Duodenal mucosa (tissue), 2 donors: Measurements from ENCODE around the gene SLC8A2.
"Not testable (repeated sequence)": the region's sequence is repeated elsewhere in the genome, so short reads cannot be mapped to it uniquely, and the experiment has no call there.

Experiments
- H3K27ac ChIP-seq: one replicate; pipeline ENCODE4 v1.7.0; 2013; ENCODE audit warnings: low read depth, low read length
- H3K27me3 ChIP-seq, 2 donors: one replicate each; pipeline ENCODE4 v1.7.0; 2013; ENCODE audit warnings: low read length in 2 of 2, control low read depth in 1 of 2; ENCODE audit not compliant: insufficient read depth in 2 of 2, control insufficient read depth in 1 of 2
- H3K36me3 ChIP-seq, 2 donors: one replicate each; pipeline ENCODE4 v1.7.0; 2013; ENCODE audit warnings: low read length in 2 of 2, control low read depth in 1 of 2; ENCODE audit not compliant: insufficient read depth in 2 of 2, control insufficient read depth in 1 of 2
- H3K4me1 ChIP-seq, 2 donors: one replicate each; pipeline ENCODE4 v1.7.0; 2013; ENCODE audit warnings: low read length in 2 of 2, control low read depth in 1 of 2; ENCODE audit not compliant: insufficient read depth in 2 of 2, control insufficient read depth in 1 of 2
- H3K4me3 ChIP-seq, 2 donors: one replicate each; pipeline ENCODE4 v1.7.0; 2013; ENCODE audit warnings: low read length in 2 of 2, low read depth in 1 of 2
- H3K9ac ChIP-seq, 2 donors: one replicate each; pipeline ENCODE4 v1.7.0; 2013; ENCODE audit warnings: low read length in 2 of 2, low read depth in 1 of 2
- H3K9me3 ChIP-seq, 2 donors: one replicate each; pipeline ENCODE4 v1.7.0; 2013; ENCODE audit warnings: low read length in 2 of 2, control low read depth in 1 of 2; ENCODE audit not compliant: control insufficient read depth in 1 of 2

SLC8A2 gene

DNA sequence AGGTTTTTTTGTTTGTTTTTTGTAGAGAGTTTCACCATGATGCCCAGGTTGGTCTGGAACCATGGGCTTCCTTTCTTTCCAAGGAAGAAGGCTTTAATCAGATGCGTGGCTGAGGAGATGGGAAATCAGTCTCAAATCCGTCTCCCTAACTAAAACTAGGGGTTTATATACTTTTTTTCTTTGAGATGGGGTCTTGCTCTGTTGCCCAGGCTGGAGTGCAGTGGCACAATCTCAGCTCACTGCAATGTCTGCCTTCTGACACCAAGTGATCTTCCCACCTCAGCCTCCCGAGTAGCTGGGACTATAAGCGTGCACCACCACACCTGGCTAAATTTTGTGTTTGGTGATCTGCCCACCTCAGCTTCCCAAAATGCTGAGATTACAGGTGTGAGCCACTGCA is 87.2 kb downstream of the SLC8A2 start:
- H3K27ac ChIP-seq, H3K4me1 ChIP-seq: not testable (repeated sequence)

DNA sequence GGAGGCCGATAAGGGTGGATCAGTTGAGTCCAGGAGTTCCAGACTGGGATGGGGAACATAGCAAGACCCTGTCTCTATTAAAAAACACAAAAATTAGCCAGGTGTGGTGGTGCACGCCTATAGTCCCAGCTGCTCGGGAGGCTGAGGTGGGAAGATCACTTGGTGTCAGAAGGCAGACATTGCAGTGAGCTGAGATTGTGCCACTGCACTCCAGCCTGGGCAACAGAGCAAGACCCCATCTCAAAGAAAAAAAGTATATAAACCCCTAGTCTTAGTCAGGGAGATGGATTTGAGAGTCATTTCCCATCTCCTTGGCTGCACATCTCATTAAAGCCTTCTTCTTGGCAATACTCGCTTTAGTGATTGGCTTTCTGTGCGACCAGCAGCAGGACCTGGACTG is 87.8 kb downstream of the SLC8A2 start:
- H3K36me3 ChIP-seq, result peaks cover 26 to 32% of the 10 kb centered on the region in 2 donors
- not testable (repeated sequence) for H3K4me3 ChIP-seq, H3K27me3 ChIP-seq, H3K27ac ChIP-seq, H3K9ac ChIP-seq, H3K4me1 ChIP-seq, H3K9me3 ChIP-seq

More for the DNA sequence above, 87.2 kb downstream of the SLC8A2 start:
- not testable (repeated sequence) for H3K4me3 ChIP-seq, H3K27me3 ChIP-seq, H3K9me3 ChIP-seq, H3K9ac ChIP-seq
- peaks cover 21 to 28% of the 10 kb centered on the region in 2 donors for H3K36me3 ChIP-seq

DNA sequence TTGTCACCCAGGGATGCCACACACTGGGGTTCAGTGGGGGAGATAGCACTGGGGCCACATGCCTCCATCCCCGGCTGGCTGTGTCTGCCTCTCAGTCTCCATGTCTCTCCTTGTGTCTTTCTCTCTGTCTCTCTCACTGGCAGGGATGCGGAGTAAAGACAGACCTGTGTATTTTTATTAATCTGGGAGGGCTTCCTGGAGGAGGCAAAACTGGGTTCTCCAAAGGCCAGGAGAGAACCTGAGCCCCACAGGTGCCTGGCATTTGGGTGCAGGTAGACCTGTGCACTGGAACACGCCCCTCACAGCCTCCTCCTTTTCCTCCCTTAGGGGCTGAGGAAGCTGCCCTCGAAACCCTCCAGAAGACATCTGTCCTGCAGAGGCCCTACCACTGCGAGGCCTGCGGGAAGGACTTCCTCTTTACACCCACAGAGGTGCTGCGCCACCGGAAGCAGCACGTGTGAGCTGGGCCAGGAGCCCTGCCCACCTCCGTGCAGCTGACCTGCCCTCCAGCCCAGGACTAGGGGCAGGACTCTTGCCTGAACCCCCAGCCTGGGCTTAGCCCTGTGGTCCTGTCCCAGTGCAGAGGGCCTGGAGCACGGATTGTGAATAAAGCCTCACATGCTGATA is 89.9 kb downstream of the SLC8A2 start:
- H3K9me3 ChIP-seq, result no peaks in the 10 kb centered on the region
- H3K27me3 ChIP-seq, result no peaks in the 10 kb centered on the region
- no peak overlapping the region for H3K9ac ChIP-seq
- no peak overlapping the region for H3K4me3 ChIP-seq
- H3K36me3 ChIP-seq, result peaks cover 26 to 50% of the 10 kb centered on the region in 2 donors
- H3K4me1 ChIP-seq, result peaks cover 5 to 7% of the 10 kb centered on the region in 2 donors
- no peak overlapping the region for H3K27ac ChIP-seq

DNA sequence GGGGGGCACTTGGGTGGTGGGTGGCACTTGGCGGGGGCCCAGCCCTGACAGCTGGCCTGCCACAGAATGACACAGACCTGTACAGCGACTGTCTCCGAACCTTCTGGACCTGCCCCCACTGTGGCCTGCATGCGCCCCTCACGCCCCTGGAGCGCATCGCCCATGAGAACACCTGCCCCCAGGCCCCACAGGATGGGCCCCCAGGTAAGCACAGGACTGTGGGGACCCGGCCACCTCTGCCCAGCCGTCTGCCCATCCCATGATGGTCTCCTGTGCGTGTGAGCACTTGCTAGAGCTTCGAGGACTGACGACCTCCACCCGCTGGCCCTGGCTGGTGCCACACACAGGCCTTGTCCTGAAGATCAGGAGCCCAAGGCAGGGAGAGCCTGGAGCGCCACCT is 90.6 kb downstream of the SLC8A2 start:
- no peak overlapping the region for H3K9ac ChIP-seq
- no peak overlapping the region for H3K4me3 ChIP-seq
- H3K9me3 ChIP-seq, result no peaks in the 10 kb centered on the region
- no peak overlapping the region for H3K27ac ChIP-seq
- no peaks in the 10 kb centered on the region for H3K27me3 ChIP-seq
- peaks cover 5 to 7% of the 10 kb centered on the region in 2 donors for H3K4me1 ChIP-seq
- peaks cover 30 to 56% of the 10 kb centered on the region in 2 donors for H3K36me3 ChIP-seq

DNA sequence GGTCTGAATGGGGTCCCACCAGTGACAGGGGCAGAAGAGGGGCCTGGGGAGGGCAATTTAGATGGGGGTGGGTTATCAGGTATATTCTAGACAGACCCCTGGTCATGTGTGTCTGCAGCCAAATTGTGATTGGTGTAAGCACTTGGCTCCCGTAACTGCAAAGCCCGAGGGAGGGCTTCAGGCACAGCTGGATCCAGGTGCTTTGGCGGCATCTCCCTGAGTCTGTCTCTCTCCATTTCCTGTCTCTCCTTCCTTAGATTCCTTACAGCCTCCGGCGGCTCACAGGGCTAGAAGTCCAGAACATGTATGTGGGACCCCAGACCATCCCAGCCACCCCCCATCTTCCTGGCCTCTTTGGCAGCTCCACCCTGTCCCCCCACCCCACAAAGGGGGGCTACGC is 91.1 kb downstream of the SLC8A2 start:
- Histone ChIP-seq H3K9ac (no peak overlapping the region), H3K27me3 (no peaks in the 10 kb centered on the region), H3K36me3 (peaks cover 32 to 62% of the 10 kb centered on the region in 2 donors), H3K9me3 (no peaks in the 10 kb centered on the region), H3K4me1 (peaks cover 5 to 7% of the 10 kb centered on the region in 2 donors), H3K27ac (no peak overlapping the region), H3K4me3 (no peak overlapping the region)

DNA sequence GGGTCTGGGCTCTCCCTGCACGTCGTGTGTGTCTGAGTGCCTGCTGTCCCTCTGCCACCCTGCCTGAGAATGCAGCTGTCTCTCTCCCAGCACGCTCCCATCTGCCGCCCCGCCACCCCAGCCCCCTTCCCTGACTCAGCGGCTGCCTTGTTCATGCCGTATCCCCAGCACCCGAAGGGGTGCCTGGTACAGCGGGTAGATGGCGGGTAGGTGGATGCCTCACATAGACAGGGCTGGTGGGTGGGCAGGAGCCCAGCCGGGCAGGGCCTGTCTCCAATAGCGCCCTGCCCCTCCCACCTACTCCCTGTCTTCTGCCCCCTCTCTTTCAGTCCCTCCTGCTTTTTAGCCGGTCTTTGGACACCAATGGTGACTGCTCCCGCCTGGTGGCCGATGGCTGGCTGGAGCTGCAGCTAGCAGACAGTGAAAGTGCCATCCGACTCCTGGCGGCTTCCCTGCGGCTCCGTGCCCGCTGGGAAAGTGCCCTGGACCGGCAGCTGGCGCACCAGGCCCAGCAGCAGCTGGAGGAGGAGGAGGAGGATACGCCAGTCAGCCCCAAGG is 92.2 kb downstream of the SLC8A2 start:
- H3K27ac ChIP-seq, result no peak overlapping the region
- H3K9ac ChIP-seq, result no peak overlapping the region

DNA sequence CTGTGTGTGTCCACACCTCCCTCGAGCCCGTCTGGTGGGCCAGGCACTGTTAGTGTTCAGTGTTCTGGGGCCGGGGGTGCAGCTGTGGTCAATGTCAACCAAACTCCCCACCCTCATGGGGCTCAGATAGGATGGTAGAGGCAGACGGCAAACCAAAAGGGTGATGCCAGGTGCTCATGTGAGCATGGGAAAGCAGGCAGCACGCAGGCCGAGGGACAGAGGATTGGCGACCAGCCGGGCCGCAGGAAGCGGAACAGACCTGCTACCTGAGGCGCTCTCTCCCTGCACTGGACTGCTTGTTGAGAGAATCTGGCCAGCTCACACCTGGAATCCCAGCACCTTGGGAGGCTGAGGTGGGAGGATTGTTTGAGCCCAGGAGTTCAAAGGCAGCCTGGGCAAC is 93.4 kb downstream of the SLC8A2 start:
- H3K27ac ChIP-seq, result no peak overlapping the region
- peaks cover 5 to 7% of the 10 kb centered on the region in 2 donors for H3K4me1 ChIP-seq
- no peak overlapping the region for H3K4me3 ChIP-seq
- no peak overlapping the region for H3K9ac ChIP-seq
- H3K36me3 ChIP-seq, result peaks cover 37 to 84% of the 10 kb centered on the region in 2 donors
- no peaks in the 10 kb centered on the region for H3K27me3 ChIP-seq
- no peaks in the 10 kb centered on the region for H3K9me3 ChIP-seq

More for the DNA sequence above, 92.2 kb downstream of the SLC8A2 start:
- Histone ChIP-seq H3K9me3 (no peaks in the 10 kb centered on the region), H3K4me3 (no peak overlapping the region), H3K36me3 (peaks cover 32 to 72% of the 10 kb centered on the region in 2 donors), H3K4me1 (peaks cover 5 to 7% of the 10 kb centered on the region in 2 donors), H3K27me3 (no peaks in the 10 kb centered on the region)
